K562 (cell line): ENCODE results near the gene DNMT3A. TPM values are rescaled to one million over a fixed set of nuclear protein-coding genes. Genes with fewer than 3 reads are reported as not detected.

Source experiments
- ATAC-seq: fragments of 200-7000 bp; cut with Tn5 transposase; 3 replicates; pipeline ENCODE4 v1.9.1; 2020; ENCODE audit warnings: moderate library complexity
- BruUV-seq: library from RNA; stranded (reverse); fragments of 400-500 nt; replicated peaks from 2 replicates; lab custom pipeline; 2021; lab: Mats Ljungman, UMichigan
- CTCF ChIA-PET: fragments of 300-600 bp; formaldehyde crosslinking; extraction: SDS; loops from one replicate; lab custom pipeline; 2021; ENCODE audit warnings: low intra/inter-chr PET ratio; lab: Yijun Ruan, JAX
- POLR2A ChIA-PET: fragments of 300-600, 350-650 bp; sonication (Branson Sonifier 250); formaldehyde crosslinking; extraction: SDS; loops from one replicate; lab custom pipeline; 2021; ENCODE audit warnings: antibody characterized with exemption, inconsistent platforms; lab: Yijun Ruan, JAX
- DNase-seq, 4 experiments: peaks; one replicate each; pipeline versions ENCODE4 v3.0.0 to v3.0.0-alpha.2; 2011 to 2018; ENCODE audit warnings: low spot score in 3 of 4, mixed read lengths in 3 of 4; ENCODE audit errors: extremely low read depth in 1 of 4
- FAIRE-seq: peaks from 2 replicates; lab custom pipeline; 2011; peaks lifted over from hg19 to GRCh38; lab: Jason Lieb, UNC
- H2AFZ ChIP-seq: 2 replicates; pipeline ENCODE4 v1.6.0; 2011; ENCODE audit warnings: low read depth, low read length, control low read depth, inconsistent platforms
- H3K27ac ChIP-seq: fragments of 200-600 bp; 3 replicates; pipeline ENCODE4 v1.8.0; 2011; ENCODE audit warnings: low read depth, mild to moderate bottlenecking, control low read depth, inconsistent platforms, low read length, moderate library complexity, mixed read lengths; ENCODE audit errors: extremely low read depth
- H3K27me3 ChIP-seq, 2 experiments: fragments of 300-600 bp in 1 of 2; 2 replicates in 1 of 2; 3 replicates in 1 of 2; pipeline versions ENCODE4 v1.6.0 to v1.8.0; 2011; ENCODE audit warnings: inconsistent platforms in 2 of 2, low read length in 2 of 2, mild to moderate bottlenecking in 1 of 2, mixed read lengths in 1 of 2, moderate library complexity in 1 of 2; ENCODE audit not compliant: control insufficient read depth in 2 of 2, insufficient read depth in 2 of 2
- H3K36me3 ChIP-seq: fragments of 300-600 bp; 3 replicates; pipeline ENCODE4 v1.8.0; 2011; ENCODE audit warnings: mild to moderate bottlenecking, low read length, inconsistent platforms; ENCODE audit not compliant: control insufficient read depth, insufficient read depth
- H3K4me1 ChIP-seq, 2 experiments: fragments of 200-600 bp in 1 of 2; replicated peaks in 1 of 2; 2 replicates in 1 of 2; 3 replicates in 1 of 2; pipeline versions ENCODE4 v1.5.1 to v1.8.0; 2011; ENCODE audit warnings: inconsistent platforms in 2 of 2, low read length in 2 of 2, mild to moderate bottlenecking in 1 of 2, mixed read lengths in 1 of 2, moderate library complexity in 1 of 2; ENCODE audit not compliant: control insufficient read depth in 2 of 2, insufficient read depth in 2 of 2
- H3K4me2 ChIP-seq: 2 replicates; pipeline ENCODE4 v1.6.1; 2011; ENCODE audit warnings: low read length, control low read depth, inconsistent platforms, mixed read lengths; ENCODE audit not compliant: insufficient read depth
- H3K4me3 ChIP-seq: fragments of 200-600 bp; sonication (generic), shearing (Covaris generic); 2 replicates; pipeline ENCODE4 v1.5.1; 2016; ENCODE audit warnings: control low read depth, inconsistent platforms
- H3K79me2 ChIP-seq: fragments of 200-600 bp; 3 replicates; pipeline ENCODE4 v1.8.0; 2011; ENCODE audit warnings: low read length, inconsistent platforms; ENCODE audit not compliant: control insufficient read depth, insufficient read depth
- H3K9ac ChIP-seq, 2 experiments: 2 replicates each; pipeline versions ENCODE4 v1.6.0 to v1.6.1; 2011; ENCODE audit warnings: low read depth in 2 of 2, low read length in 2 of 2, control low read depth in 1 of 2, inconsistent platforms in 1 of 2, mild to moderate bottlenecking in 1 of 2, mixed read lengths in 1 of 2; ENCODE audit not compliant: insufficient read depth in 1 of 2
- H3K9me1 ChIP-seq: one replicate; pipeline ENCODE4 v1.6.0; 2011; ENCODE audit warnings: inconsistent platforms, mild to moderate bottlenecking, low read length, moderate library complexity; ENCODE audit not compliant: control insufficient read depth, insufficient read depth
- H3K9me3 ChIP-seq: replicated peaks from 2 replicates; pipeline ENCODE4 v1.5.1; 2011; ENCODE audit warnings: low read depth, low read length, inconsistent platforms; ENCODE audit not compliant: control insufficient read depth, insufficient read depth
- H4K20me1 ChIP-seq: replicated peaks from 2 replicates; pipeline ENCODE4 v1.6.1; 2011; ENCODE audit warnings: low read length, inconsistent platforms, mixed read lengths; ENCODE audit not compliant: control insufficient read depth, insufficient read depth
- EHMT2 ChIP-seq: fragments of 450-650 bp; IDR thresholded peaks from 2 replicates; pipeline ENCODE4 v1.6.1; 2018; ENCODE audit warnings: antibody characterized with exemption
- GTF2A2 ChIP-seq: IDR thresholded peaks from 2 replicates; pipeline ENCODE4 v1.6.1; 2016; ENCODE audit warnings: mild to moderate bottlenecking, missing genetic modification characterization, missing compliant biosample characterization
- KLF1 ChIP-seq: fragments of 450-650 bp; IDR thresholded peaks from 2 replicates; pipeline ENCODE4 v1.6.1; 2016; ENCODE audit warnings: missing genetic modification characterization, missing compliant biosample characterization
- ZNF263 ChIP-seq: sonication (generic); formaldehyde crosslinking; IDR thresholded peaks from 2 replicates; pipeline ENCODE4 v1.8.0; 2022; ENCODE audit warnings: mild to moderate bottlenecking, missing genetic modification reagents, borderline replicate concordance
- WGBS: fragments of 100-300 bp; shearing (Covaris generic); methylation state at CpG from one replicate; pipeline ENCODE4 v1.1.6; 2016; ENCODE audit warnings: low coverage, mixed read lengths; ENCODE audit not compliant: insufficient coverage; ENCODE audit errors: missing lambda C conversion rate; 5-methylcytosine and 5-hydroxymethylcytosine counted together
- in situ Hi-C: fragments of 300-500 bp; cut with MboI; formaldehyde crosslinking; loops from 4 replicates; pipeline ENCODE4 v1.15.0; 2018; ENCODE audit warnings: inconsistent platforms, mixed read lengths
- intact Hi-C: fragments of 100-400 bp; cut with micrococcal nuclease; formaldehyde crosslinking; loops from 2 replicates; pipeline ENCODE4 v1.14.2; 2022
- polyA plus RNA-seq, 8 experiments: library from polyadenylated mRNA; depleted of rRNA in 4 of 8; stranded (reverse) in 5 of 8; unstranded in 3 of 8; fragments of >200 nt; fragmentation: Nextera tagmentation in 2 of 8; fragmentation: Illumina TruSeq in 1 of 8; extraction: Ambion mirVana in 2 of 8; extraction: Trizol in 1 of 8; gene quantifications; 2 replicates each; pipeline versions ENCODE4 v1.2.1 to v1.2.3, GENCODE V29; 2011 to 2014; ENCODE audit warnings: inconsistent platforms in 1 of 8, missing spikeins in 1 of 8
- total RNA-seq, 7 experiments: library from RNA; depleted of rRNA in 6 of 7; stranded (reverse); fragments of >200 nt in 6 of 7; fragmentation: Illumina TruSeq in 2 of 7; extraction: Trizol in 2 of 7; gene quantifications; 2 replicates each; pipeline versions ENCODE4 v1.2.1 to v1.2.3, GENCODE V29; 2011 to 2021; ENCODE audit warnings: low replicate concordance in 1 of 7
- TF ChIP-seq, protein P1 (sequence below): sonication (generic); formaldehyde crosslinking; IDR thresholded peaks from 2 replicates; pipeline ENCODE4 v1.5.0; 2020; ENCODE audit warnings: missing genetic modification reagents

DNMT3A gene
- total and polyA plus RNA-seq, 9 of the 15 experiments (the other 6 are each of a cell fraction or from before 2014, with no cell fraction given) = 3.0 to 16.0 (median 6.1) TPM

- Histone ChIP-seq H3K9ac (peak overlapping the region in 1 of 2 experiments; percentile 73; a peak in 1 of 4 replicates), H2AFZ (no peak overlapping the region), H3K4me2 (no peak overlapping the region), H3K27ac (no peak overlapping the region), H3K79me2 (no peaks in the 10 kb centered on the region), H4K20me1 (no peaks in the 10 kb centered on the region), H3K9me1 (no peaks in the 10 kb centered on the region), H3K36me3 (peaks cover 15% of the 10 kb centered on the region; the same call in 1 of the 3 replicates), H3K4me3 (no peak overlapping the region), H3K4me1 (peaks cover 9 to 25% of the 10 kb centered on the region in 2 experiments; a peak in 4 of 5 replicates), H3K27me3 (no peaks in the 10 kb centered on the region), H3K9me3 (no peaks in the 10 kb centered on the region)
- DNase-seq (peak in 2 of 4 experiments; percentile 29 to 37), ATAC-seq (peak; percentile 5; the same call in 2 of the 3 replicates), FAIRE-seq (no peak)
- no TSS peak for BruUV-seq
- TF ChIP-seq ZNF263 (peak; percentile 70), EHMT2 (no peak), GTF2A2 (tag) (no peak), KLF1 (tag) (no peak)
- TF ChIP-seq, protein P1, sequence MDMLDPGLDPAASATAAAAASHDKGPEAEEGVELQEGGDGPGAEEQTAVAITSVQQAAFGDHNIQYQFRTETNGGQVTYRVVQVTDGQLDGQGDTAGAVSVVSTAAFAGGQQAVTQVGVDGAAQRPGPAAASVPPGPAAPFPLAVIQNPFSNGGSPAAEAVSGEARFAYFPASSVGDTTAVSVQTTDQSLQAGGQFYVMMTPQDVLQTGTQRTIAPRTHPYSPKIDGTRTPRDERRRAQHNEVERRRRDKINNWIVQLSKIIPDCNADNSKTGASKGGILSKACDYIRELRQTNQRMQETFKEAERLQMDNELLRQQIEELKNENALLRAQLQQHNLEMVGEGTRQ (CRISPR knock-in tag) = no peak
- WGBS = 36% methylated on average over 7 of the region's 8 CpGs
- in situ Hi-C loops (no loop called here), intact Hi-C loops (no loop called here)
- POLR2A ChIA-PET = interaction anchor here (0.6 kb wide), 1 partner anchor 9 kb away, joined by 3 read pairs; no protein-coding TSS in a partner anchor
- CTCF ChIA-PET = no interaction called here
Measured at GRCh38 chr2:25230948-25231311, 110.8 kb downstream of the DNMT3A start.
